RWPE1 (cell line): ENCODE measurements around the gene TCP10L.
"Not testable (repeated sequence)": the region's sequence is repeated elsewhere in the genome, so short reads cannot be mapped to it uniquely, and the experiment has no call there.

Experiments used
- CTCF ChIA-PET: fragments of 350-600 bp; sonication (Branson Sonifier 250); formaldehyde crosslinking; extraction: SDS; loops from one replicate; lab custom pipeline; 2021; lab: Yijun Ruan, JAX
- POLR2A ChIA-PET: fragments of 400-600 bp; formaldehyde crosslinking; extraction: SDS; loops from one replicate; lab custom pipeline; 2020; ENCODE audit warnings: antibody characterized with exemption; ENCODE audit not compliant: low non-redundant PET; lab: Yijun Ruan, JAX
- DNase-seq: peaks from one replicate; pipeline ENCODE4 v3.0.0; 2012; ENCODE audit warnings: low spot score
- H3K27ac ChIP-seq: fragments of 450-650 bp; 2 replicates; pipeline ENCODE4 v1.5.1; 2017
- CTCF ChIP-seq: fragments of 450-650 bp; conservative IDR thresholded peaks from 2 replicates; pipeline ENCODE4 v1.5.1; 2017; ENCODE audit warnings: low read depth, mild to moderate bottlenecking

Gene TCP10L

GRCh38 chr21:32548978-32549377 is 36.3 kb downstream of the TCP10L start:
- TF ChIP-seq CTCF, result no peak
- CTCF ChIA-PET, result no interaction called here
- no peak for DNase-seq
- POLR2A ChIA-PET, result no interaction called here
- H3K27ac ChIP-seq, result no peak overlapping the region

GRCh38 chr21:32547018-32547417 is 38.3 kb downstream of the TCP10L start:
- TF ChIP-seq CTCF, result no peak
- CTCF ChIA-PET, result no interaction called here
- POLR2A ChIA-PET, result no interaction called here
- H3K27ac ChIP-seq, result no peak overlapping the region
- no peak for DNase-seq

GRCh38 chr21:32545948-32546441 is 39.3 kb downstream of the TCP10L start:
- H3K27ac ChIP-seq, result no peak overlapping the region
- CTCF ChIA-PET, result no interaction called here
- POLR2A ChIA-PET, result no interaction called here
- TF ChIP-seq CTCF, result no peak
- no peak for DNase-seq

- TF ChIP-seq CTCF, result no peak
- no peak overlapping the region for H3K27ac ChIP-seq
- no peak for DNase-seq
- POLR2A ChIA-PET, result no interaction called here
- CTCF ChIA-PET, result no interaction called here
These were observed 40.6 kb downstream of the TCP10L start for GRCh38 chr21:32544697-32545096.

GRCh38 chr21:32543975-32544374 is 41.3 kb downstream of the TCP10L start:
- DNase-seq, result no peak
- POLR2A ChIA-PET, result no interaction called here
- CTCF ChIA-PET, result interaction anchor here (0.6 kb wide), 1 partner anchor 25 kb away, joined by 3 read pairs; no protein-coding TSS in a partner anchor
- no peak overlapping the region for H3K27ac ChIP-seq
- no peak for TF ChIP-seq CTCF

GRCh38 chr21:32543056-32543455 is 42.3 kb downstream of the TCP10L start:
- DNase-seq, POLR2A ChIA-PET, H3K27ac ChIP-seq: not testable (repeated sequence)
- CTCF ChIA-PET, result interaction anchor here (0.6 kb wide), 1 partner anchor 222 kb away, joined by 3 read pairs; no protein-coding TSS in a partner anchor

- no peak for TF ChIP-seq CTCF
- ChIA-PET POLR2A (no interaction called here), CTCF (interaction anchor here (0.6 kb wide), 1 partner anchor 20 kb away, joined by 4 read pairs; no protein-coding TSS in a partner anchor)
- DNase-seq, result no peak
- no peak overlapping the region for H3K27ac ChIP-seq
These were observed 45.9 kb downstream of the TCP10L start for GRCh38 chr21:32539378-32539777.
